GM19240 (cell line): ENCODE results near the gene PREX1.
"Not testable (repeated sequence)": the region's sequence is repeated elsewhere in the genome, so short reads cannot be mapped to it uniquely, and the experiment has no call there.

Source experiments
- DNase-seq: peaks from one replicate; pipeline ENCODE4 v3.0.0; 2011; ENCODE audit warnings: low spot score; ENCODE audit not compliant: insufficient read length

The PREX1 gene

DNA sequence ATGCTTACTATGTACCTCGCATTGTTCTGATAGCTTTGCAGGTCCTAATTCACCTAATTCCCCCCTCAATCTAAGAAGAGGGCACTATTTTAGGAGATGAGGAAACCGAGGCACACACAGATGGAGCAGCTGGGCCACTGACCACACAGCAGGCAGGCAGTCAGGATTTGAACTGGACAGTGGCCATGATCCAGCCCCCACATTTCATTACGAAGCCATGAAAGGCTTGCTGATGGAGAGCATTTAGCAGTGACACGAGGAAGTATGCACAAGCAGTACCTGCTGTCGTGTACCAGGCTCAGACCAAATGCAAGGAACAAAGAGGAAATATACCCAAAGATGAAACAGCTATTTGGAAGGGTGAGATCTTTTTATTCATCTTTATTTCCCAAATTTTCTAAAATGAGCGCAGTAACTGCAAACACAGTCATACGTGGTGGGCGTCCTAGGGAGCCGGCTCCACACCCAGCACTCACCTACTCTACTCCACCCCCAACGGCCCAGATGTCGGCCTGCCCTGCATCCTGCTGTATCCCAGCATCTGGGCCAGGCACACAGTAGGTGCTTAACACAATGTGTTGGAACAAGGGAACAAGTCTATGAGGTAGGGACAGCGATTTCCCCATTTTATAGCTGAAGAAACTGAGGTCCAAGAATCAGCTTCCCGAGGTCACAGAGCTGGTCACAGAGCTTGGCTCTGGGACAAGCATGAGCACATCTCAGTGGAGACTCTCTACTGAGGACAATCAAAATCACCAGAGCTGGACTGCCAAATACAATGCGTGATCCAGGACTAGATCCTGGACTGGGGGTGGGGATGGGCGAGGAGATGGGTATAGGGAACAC is 15.0 kb downstream of the PREX1 start:
- no peak for DNase-seq

DNA sequence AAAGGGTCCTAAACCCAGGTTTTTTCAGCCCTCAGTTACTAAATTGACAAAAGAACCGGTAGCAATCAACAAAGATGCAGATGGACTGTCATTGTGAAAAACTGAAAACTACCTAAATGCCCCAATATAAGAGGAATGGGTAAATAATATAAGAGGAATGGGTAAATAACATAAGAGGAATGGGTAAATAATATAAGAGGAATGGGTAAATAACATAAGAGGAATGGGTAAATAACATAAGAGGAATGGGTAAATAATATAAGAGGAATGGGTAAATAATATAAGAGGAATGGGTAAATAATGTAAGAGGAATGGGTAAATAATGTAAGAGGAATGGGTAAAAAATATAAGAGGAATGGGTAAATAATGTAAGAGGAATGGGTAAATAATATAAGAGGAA is 15.7 kb downstream of the PREX1 start:
- not testable (repeated sequence) for DNase-seq

DNA sequence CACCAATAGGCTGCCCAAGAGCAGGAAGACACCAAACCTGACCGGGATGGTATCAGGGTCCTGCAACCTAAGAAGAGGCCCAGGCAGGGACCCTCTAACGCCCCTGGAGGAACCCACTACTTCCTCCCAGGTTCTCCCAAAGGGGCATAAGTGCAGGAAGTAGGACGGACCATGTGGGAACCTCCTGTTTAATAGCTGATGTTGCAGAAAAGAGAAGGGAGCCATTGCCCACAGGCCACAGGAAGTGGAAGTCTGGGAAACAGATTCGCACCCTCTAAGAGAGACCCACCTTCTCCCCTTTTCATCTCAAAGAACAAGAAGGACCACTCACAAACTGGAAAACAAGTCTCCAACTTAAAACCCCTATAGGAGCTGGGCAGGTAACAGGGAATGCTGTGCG is 18.1 kb downstream of the PREX1 start:
- no peak for DNase-seq

DNA sequence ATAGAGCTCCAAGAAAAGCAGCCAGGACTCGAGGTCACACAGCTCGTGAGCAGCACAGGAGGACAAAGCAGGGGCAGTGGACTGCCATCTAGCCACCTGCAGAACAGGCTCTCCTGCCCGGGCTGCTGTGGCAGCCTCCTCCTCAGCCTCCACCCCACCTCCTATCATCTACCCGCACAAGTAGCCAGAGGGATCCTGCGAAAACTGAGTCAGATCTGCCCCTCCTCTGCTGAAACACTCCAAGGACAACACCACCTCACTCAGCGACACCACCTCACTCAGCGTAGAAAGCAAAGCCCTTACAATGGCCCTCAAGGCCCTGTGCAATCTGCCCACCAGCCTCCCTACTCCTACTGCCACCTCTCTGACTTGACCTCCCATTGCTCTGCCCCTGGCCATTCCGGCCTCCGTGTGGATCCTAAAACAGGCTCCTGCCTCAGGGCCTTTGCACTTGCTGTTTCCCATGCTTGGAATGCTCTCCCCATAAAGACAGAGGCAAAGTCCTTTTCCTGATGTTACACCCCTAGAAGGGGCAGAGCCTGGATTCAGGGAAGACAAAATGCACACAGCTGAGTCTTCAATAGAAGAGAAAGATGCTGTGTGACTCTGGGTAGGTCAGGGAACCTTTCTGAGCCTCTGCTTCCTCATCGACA is 19.3 kb downstream of the PREX1 start:
- DNase-seq, result no peak

DNA sequence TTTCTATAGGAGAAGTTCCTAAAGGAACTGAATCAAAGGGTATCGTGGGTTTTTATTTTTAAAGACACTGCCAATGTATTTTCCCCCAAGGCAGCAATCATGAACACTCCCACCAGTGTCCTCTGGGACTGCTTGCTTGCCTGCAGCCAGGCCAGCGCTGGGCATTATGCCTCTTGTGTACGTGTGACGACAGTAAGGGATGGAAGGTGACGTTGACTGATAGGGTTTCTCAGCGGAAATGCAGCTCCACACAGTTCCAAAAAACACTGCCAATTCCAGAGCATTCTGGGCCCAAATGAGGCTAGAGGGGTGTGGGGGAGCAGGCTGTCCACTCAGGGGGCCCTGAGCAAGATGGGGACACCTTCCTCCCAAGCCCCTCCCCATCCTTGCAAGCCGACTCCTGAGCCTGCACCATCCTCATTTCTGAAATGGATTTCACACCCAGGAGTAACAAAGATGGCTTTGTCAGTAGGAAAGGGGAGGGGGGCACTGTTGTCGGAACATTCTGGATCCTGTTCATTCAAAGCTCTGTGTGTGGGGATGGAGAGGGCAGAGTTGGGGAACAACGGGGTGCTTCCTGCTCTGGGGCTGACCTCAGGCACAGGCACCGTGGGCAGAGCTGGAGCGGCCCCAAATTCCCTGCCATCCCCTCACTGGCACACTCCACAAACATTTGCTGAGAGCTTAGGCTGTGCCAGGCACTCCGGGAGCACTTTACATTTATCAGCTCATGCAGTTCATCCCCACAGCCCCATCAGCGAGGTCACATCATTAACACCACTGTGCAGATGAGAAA is 20.0 kb downstream of the PREX1 start:
- DNase-seq, result no peak

DNA sequence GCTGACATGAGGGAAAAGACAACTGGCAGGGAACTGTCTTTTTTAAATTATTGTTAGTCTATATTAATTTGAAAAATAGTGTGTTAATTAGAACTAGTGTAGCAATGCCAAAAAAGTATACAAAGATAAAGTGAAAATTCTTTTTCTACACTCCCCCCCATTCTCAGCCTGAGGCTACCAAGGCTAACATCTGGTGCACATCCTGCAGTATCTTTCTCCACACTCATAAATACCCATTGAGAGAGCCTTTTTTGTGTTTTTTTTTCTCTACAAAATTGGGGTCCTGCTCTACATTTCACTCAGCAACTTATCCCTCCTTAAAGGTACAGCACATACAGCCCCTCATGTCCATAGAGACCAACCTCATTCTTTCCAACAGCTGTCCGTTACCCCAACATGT is 20.7 kb downstream of the PREX1 start:
- no peak for DNase-seq

DNA sequence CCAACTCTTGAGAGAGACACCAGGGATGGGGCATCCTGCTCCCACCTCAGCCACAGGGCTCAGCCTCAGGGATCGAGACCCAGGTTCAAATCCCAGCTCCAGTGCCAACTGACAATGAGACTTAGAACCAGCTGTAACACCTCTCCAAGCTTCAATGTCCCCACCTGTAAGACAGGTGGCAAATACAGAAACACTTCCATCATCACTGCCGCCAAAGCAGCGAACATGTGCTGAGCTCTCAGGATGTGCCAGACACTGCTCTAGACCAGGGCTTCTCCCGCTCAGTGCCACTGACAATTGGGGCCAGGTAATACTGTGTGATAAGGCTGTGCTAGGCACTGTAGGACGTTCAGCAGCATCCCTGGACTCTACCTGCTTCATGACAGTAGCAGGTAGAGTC is 22.1 kb downstream of the PREX1 start:
- no peak for DNase-seq

DNA sequence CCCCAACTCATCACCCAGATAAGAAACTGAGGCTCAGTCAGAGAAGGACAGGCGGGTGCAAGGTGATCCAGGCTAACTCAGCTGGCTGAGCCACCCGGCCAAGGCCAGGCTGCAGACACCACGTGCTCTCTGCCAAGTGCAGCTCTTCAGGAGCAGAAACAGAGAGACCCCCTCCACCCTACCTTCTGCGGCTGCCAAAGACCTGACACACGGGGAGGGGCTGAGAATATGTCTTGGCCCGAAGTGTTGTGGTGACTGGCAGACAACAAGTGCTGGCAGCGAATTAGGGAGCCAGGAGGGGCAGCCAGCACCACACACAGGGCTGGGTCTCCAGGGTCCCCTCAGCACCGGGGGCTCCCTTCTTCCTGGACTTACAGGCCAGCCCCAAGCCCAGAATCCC is 22.5 kb downstream of the PREX1 start:
- no peak for DNase-seq

DNA sequence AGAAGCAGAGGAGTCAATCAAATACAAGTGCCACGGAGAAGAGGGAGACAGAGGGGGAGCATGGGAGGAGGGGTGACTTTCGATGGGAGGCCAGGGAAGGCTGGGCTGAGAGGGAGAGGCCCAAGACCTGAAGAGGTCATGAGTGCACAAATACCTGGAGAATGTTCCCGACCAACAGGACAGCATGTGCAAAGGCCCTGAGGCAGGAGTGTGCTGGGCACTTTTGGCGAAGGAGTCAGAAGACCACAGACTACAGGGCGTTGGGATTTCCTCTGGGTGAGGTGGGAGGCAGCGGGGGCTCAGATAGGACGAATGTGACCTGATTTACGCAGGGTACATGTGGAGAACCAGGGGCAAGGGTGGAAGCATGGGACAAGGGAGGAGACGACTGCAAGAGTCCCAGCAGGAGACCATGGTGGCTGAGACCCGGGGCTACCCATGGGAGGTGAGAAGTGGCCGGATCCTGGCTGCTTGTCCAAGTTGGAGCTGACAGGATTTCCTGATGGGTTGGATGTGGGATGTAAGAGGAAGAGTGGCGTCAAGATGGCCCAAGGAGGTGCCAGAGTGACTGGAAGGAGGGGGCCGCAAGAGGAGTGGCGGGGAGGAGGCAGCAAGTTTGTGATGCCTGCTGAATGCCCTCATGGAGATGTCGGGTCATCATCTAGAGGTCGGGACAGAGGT is 23.4 kb downstream of the PREX1 start:
- DNase-seq, result no peak

DNA sequence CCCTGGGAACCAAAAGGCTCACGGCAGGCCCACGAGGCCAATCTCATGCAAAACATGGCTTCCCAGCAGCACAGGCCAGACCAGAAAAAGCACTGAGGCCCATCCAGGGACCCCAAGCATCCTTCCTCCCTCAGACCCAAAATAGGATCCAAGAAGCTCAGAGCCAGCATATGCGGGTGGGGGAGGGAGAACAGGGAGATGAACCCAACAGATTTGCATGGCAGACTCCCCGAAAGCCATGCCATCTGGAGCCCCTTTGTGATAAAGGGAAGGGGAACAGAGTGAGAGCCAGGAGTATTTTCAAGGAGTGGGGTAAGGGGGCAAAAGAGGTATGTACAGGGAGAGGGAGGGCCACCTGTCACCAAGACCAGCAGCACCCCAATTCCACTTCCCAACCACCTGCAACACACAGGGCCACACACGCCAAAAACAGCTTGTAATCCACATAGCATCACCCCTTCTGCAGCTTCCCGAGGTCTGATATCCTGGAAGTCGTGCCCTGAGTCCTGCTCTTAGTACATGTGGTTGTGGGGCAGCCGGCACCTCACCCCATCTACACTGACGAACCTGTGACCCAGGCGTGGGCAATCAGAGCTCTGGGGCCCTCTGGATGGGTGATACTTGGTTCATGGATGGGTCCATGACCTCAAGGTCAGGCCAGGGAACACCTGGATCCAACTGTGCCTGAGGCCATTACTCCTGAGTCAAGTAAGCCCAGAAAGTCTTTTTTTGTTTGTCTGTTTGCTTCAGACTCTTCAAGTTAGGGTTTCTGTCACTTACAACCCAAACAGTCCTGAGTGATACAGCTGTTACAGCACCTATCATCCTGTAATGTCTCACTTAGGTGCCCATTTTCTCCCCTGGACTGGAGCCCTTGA is 24.4 kb downstream of the PREX1 start:
- no peak for DNase-seq

DNA sequence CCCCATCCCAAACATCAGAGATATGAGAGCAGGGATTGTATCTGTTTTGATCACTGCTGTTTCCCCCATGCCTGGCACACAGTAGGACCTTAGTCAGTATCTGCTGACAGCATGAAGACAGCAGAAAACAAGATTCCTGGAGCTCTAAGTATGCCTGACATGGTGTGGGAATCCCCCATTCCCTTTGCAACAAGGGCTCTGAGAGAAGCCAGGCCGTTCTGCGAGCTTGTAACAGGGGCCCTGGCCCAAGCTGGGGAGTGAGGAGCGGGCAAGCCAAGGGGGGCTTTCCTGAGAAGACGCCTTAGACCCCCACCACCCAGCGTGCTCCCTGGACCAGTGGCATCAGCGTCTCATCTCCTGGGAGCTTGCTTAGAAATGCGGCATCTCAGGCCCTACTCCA is 25.2 kb downstream of the PREX1 start:
- DNase-seq, result no peak

DNA sequence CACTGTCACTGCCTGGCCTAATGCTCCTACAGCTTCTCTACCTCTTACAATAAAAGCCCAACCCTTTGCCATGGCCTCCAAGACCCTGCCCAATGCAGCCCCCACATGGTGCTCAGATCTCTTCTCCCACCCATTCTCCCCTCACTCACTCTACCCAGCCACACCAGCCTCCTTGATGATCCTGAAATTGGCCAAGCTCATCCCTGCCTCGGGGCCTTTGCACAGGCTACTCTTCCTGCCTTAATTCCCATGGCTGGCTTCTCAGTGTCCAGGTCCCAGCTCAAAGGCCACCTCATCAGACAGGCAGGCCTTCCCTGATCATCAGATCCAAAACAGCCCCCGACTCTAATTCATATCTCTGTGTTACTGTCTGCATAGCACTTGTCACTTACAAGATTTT is 25.6 kb downstream of the PREX1 start:
- no peak for DNase-seq

DNA sequence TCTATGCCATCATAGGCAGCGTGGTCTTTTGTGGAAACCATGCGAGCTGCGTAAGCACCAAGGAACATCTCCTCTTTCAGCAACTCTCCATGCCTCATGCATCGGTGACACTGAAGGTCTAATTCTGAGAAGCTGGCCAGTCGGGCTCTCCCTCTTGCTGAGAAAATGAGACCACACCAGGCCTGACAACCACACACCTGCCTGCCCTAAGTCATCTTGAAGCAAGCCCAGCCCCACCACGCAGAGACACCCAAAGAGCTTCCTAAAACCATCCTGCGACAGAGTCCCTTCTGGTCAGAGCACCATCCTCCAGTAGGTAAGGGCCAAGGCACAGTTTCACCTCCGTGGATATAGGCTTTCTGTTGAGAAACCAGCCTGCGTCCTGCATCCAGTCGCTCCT is 26.6 kb downstream of the PREX1 start:
- DNase-seq, result no peak

DNA sequence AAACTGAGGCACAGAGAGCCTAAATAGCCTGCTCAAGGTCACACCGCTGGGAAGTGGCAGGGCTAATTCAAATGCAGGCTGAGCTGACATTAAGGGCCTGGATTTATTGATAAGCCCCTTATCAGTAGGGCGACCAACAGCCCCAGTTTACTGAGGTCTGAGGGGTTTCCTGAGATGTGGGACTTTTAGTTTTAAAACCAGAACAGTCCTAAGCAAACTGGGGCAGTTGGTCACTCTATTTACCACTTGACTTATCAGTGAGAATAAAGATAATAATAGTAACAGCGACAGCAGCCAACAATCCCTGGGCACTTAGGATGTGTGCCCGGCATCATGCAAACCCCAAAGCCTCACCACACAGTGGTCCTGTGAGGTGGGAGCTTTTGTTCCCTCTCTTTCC is 27.6 kb downstream of the PREX1 start:
- no peak for DNase-seq

DNA sequence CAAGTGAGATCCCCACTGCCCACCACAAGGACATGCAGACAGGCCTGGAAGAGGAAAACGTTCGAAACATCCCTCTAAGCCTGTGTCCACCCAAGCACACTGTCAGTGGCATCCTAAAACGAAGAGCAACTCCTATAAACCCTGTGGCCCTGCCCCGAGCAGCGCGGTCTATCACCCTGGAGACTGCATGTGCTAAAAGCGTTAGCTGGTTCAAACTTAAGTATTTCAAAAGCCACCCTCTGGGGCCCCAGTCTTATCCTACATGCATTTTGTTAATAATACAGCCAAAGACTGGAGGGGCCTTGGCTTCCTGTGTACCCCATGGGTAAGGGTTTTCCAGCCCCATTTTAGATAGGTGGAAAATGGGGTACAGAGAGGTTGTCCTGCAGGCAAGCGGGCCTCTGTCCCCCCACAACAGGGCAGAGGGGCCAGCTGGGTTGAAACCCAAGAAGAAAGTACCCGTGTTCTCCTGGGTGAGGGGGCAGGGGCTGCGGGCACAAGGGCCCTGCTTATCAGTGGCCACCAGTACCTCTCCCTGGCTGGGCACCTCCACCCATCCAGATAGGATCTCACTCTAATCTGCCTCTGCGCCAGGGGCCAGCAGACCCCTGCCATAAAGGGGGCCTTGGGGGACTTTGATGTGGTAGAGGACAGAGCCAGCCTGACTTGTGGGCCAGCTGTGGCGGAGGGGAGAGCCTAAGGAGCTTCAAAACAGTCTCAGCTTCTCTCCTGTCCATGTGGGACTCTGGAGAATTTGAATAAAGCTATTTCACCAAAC is 28.3 kb downstream of the PREX1 start:
- no peak for DNase-seq

DNA sequence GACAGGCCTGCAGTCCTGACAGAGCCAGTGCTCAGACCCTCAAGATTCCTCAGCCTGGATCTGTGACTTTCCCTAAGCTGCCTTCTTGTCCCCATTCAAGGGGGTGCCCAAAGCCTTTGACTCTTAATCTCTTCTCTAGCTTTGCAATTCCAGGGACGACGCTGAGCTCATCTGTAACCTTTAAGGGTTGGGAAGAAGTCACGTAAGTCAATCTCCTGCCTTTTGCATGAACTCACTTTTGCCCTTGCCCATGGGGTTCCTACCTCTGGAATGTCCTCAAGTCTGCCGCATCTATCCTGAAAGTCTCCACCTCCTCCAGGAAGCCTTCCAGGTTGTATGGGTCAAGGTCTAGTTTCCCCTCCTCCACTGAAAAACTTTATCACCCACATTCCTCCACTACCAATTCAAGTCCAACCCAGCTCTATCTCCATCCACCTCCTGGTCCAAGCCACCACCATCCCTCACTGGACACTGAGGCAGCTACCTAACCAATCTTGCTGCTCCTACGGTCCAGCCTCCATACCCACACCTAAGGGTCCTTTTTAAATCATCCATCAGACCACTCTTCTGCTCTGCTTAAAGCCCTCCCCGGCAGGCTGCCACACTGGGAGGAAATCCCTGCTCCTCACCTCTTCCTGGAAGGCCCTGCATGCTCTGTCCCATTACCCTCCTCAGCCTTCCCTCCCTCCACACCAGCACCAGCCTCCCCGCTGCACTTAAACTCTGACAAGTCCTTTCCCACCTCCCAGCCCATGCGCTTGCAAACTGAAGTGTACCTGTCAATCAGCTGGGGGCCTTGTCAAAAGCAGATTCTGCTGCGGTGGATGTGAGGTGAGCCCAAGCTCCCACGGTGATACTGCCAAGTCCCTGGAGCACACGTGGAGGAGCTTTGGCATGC is 29.7 kb downstream of the PREX1 start:
- no peak for DNase-seq

DNA sequence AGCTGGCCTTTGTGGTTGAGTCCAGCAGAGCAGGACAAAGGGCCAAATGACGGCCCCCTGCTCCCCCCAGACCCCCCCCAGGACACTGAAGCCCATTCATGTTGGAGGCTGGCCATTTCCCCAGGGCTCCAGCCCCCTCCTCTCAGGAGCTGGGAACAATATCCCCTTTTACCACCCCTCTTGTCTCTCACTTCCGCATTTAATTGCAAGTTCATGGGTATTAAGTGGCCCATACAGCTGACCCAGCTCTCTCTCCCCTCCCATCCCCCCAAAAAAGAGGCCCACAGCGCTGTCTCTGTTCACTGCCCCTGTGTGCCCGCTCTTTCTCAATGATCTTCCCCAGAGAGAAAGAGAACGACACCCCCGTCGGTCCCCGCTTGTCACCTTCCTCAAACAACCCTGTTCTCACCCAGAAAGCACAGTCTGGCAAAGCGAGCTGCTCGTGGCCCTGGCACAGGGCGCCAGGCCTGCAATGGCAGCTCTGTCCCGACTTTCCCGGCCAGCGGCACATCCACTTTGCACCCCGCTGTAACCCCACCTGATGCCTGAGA is 30.4 kb downstream of the PREX1 start:
- no peak for DNase-seq

DNA sequence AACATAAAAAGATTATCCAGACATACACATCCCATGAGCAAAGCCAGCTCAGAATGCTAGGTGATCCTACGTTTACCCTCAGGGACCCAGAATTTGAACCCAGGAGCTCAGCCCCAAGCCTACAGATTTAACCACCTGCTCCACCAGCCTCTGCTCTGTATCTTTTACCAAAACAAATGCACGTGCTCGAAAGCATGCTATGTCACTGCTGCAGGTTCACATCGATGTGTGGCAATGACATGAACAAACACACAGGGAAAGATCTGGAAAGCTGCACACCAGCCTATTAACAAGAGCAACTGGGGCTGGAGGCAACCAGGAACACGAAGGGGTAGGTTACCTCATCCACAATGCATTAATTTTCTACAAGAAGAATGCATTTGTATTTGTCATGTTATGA is 32.1 kb downstream of the PREX1 start:
- no peak for DNase-seq
